Neural cell (in vitro differentiated cells): ENCODE data around the gene GPAT3. TPM values are rescaled to one million over a fixed set of nuclear protein-coding genes. Genes with fewer than 3 reads are reported as not detected.
"Not testable (repeated sequence)": the region's sequence is repeated elsewhere in the genome, so short reads cannot be mapped to it uniquely, and the experiment has no call there.

Source experiments
- H2AFZ ChIP-seq: fragments of 200-600, 300-800 bp; sonication (generic), shearing (Covaris generic); 2 replicates; pipeline ENCODE4 v1.6.0; 2014; ENCODE audit warnings: low read depth, mild to moderate bottlenecking, antibody characterized with exemption, low read length, moderate library complexity
- H3F3A ChIP-seq: fragments of 200-600 bp; shearing (Covaris generic); 2 replicates; pipeline ENCODE4 v1.6.1; 2016; ENCODE audit warnings: mild to moderate bottlenecking, moderate library complexity, mixed read lengths, antibody characterized with exemption, low read length; ENCODE audit not compliant: insufficient read depth, poor library complexity, severe bottlenecking
- H3K27ac ChIP-seq: fragments of 200-600, 300-800 bp; sonication (generic), shearing (Covaris generic); 2 replicates; pipeline ENCODE4 v1.5.1; 2014; ENCODE audit warnings: mild to moderate bottlenecking, low read length, moderate library complexity
- H3K27me3 ChIP-seq: fragments of 300-800, 200-600 bp; sonication (generic), shearing (Covaris generic); 2 replicates; pipeline ENCODE4 v1.6.0; 2014; ENCODE audit warnings: mild to moderate bottlenecking, low read depth, low read length, moderate library complexity; ENCODE audit not compliant: insufficient read depth
- H3K36me3 ChIP-seq: fragments of 300-800, 200-600 bp; sonication (generic), shearing (Covaris generic); 2 replicates; pipeline ENCODE4 v1.5.1; 2014; ENCODE audit warnings: mild to moderate bottlenecking, antibody characterized with exemption, low read length, moderate library complexity; ENCODE audit not compliant: insufficient read depth
- H3K4me2 ChIP-seq: fragments of 300-800, 200-600 bp; sonication (generic), shearing (Covaris generic); 2 replicates; pipeline ENCODE4 v1.6.0; 2014; ENCODE audit warnings: mild to moderate bottlenecking, low read length
- H3K4me3 ChIP-seq: fragments of 300-800, 200-600 bp; sonication (generic), shearing (Covaris generic); 2 replicates; pipeline ENCODE4 v1.5.1; 2014; ENCODE audit warnings: mild to moderate bottlenecking, low read length, moderate library complexity
- H3K79me2 ChIP-seq: fragments of 200-600 bp; shearing (Covaris generic); replicated peaks from 2 replicates; pipeline ENCODE4 v1.6.0; 2014; ENCODE audit warnings: mild to moderate bottlenecking, low read length, moderate library complexity; ENCODE audit not compliant: insufficient read depth
- H3K9ac ChIP-seq: fragments of 300-800, 200-600 bp; sonication (generic), shearing (Covaris generic); 2 replicates; pipeline ENCODE4 v1.6.1; 2016; ENCODE audit warnings: mild to moderate bottlenecking, low read length, mixed read lengths
- H3K9me2 ChIP-seq: fragments of 200-600 bp; shearing (Covaris generic); 2 replicates; pipeline ENCODE4 v1.6.1; 2016; ENCODE audit warnings: mild to moderate bottlenecking, low read length, mixed read lengths; ENCODE audit not compliant: insufficient read depth
- H3K9me3 ChIP-seq: fragments of 200-600, 300-800 bp; sonication (generic), shearing (Covaris generic); 2 replicates; pipeline ENCODE4 v1.6.1; 2016; ENCODE audit warnings: mild to moderate bottlenecking, mixed run types, low read length, moderate library complexity, mixed read lengths
- H4K20me1 ChIP-seq: fragments of 200-600 bp; shearing (Covaris generic); 2 replicates; pipeline ENCODE4 v1.6.1; 2016; ENCODE audit warnings: mild to moderate bottlenecking, mixed run types; ENCODE audit not compliant: insufficient read depth
- CTCF ChIP-seq: fragments of 450-650 bp; IDR thresholded peaks from 2 replicates; pipeline ENCODE4 v1.5.1; 2014; ENCODE audit warnings: antibody characterized with exemption, mild to moderate bottlenecking, moderate library complexity; ENCODE audit not compliant: poor library complexity, severe bottlenecking
- EP300 ChIP-seq: fragments of 450-650 bp; conservative IDR thresholded peaks from 2 replicates; pipeline ENCODE4 v1.6.1; 2014; ENCODE audit warnings: antibody characterized with exemption, mild to moderate bottlenecking, moderate library complexity; ENCODE audit not compliant: poor library complexity, severe bottlenecking
- EZH2 ChIP-seq: fragments of 200-600, 300-800 bp; shearing (Covaris generic), sonication (generic); IDR thresholded peaks from 2 replicates; pipeline ENCODE4 v1.6.1; 2014; ENCODE audit warnings: antibody characterized with exemption, low read length, borderline replicate concordance, mild to moderate bottlenecking; ENCODE audit not compliant: insufficient read depth, poor library complexity, severe bottlenecking
- MXI1 ChIP-seq: fragments of 450-650 bp; conservative IDR thresholded peaks from 2 replicates; pipeline ENCODE4 v1.6.1; 2014; ENCODE audit warnings: antibody characterized with exemption, mild to moderate bottlenecking; ENCODE audit not compliant: poor library complexity, severe bottlenecking
- POLR2AphosphoS5 ChIP-seq: IDR thresholded peaks from 2 replicates; pipeline ENCODE4 v1.6.1; 2012
- RAD21 ChIP-seq: fragments of 450-650 bp; conservative IDR thresholded peaks from 2 replicates; pipeline ENCODE4 v1.6.1; 2014; ENCODE audit warnings: antibody characterized with exemption, mild to moderate bottlenecking, moderate library complexity
- REST ChIP-seq: IDR thresholded peaks from 2 replicates; pipeline ENCODE4 v1.6.1; 2012; ENCODE audit warnings: borderline replicate concordance
- SMC3 ChIP-seq: fragments of 450-650 bp; conservative IDR thresholded peaks from 2 replicates; pipeline ENCODE4 v1.6.1; 2014; ENCODE audit warnings: antibody characterized with exemption, mild to moderate bottlenecking, moderate library complexity; ENCODE audit not compliant: poor library complexity
- TAF1 ChIP-seq: IDR thresholded peaks from 2 replicates; pipeline ENCODE4 v1.6.1; 2012; ENCODE audit warnings: low read depth
- polyA plus RNA-seq: library from polyadenylated mRNA; depleted of rRNA; stranded (reverse); fragments of >200 nt; gene quantifications from 2 replicates; pipeline ENCODE4 v1.2.3, GENCODE V29; 2014

The GPAT3 gene
- polyA plus RNA-seq, 1 donor from 2014 or later, result not detected

GRCh38 chr4:83618431-83618830, 82.5 kb downstream of the GPAT3 start:
- Histone ChIP-seq H3K9me3 (no peaks in the 10 kb centered on the region), H3K27ac (no peak overlapping the region), H4K20me1 (no peaks in the 10 kb centered on the region), H3K9me2 (no peaks in the 10 kb centered on the region), H3K79me2 (no peaks in the 10 kb centered on the region), H3K4me3 (no peak overlapping the region), H3K4me2 (no peak overlapping the region), H3K9ac (no peak overlapping the region), H2AFZ (no peak overlapping the region), H3K36me3 (no peaks in the 10 kb centered on the region), H3K27me3 (no peaks in the 10 kb centered on the region), H3F3A (no peaks in the 10 kb centered on the region)
- no peak for TF ChIP-seq TAF1
- TF ChIP-seq RAD21, result no peak
- no peak for TF ChIP-seq REST
- TF ChIP-seq POLR2AphosphoS5, result no peak
- no peak for TF ChIP-seq MXI1
- TF ChIP-seq EP300, result no peak
- TF ChIP-seq EZH2, result no peak
- no peak for TF ChIP-seq CTCF
- no peak for TF ChIP-seq SMC3

- no peak overlapping the region for H3K4me2 ChIP-seq
- no peak overlapping the region for H3K27ac ChIP-seq
- H3K4me3 ChIP-seq, result no peak overlapping the region
- H4K20me1 ChIP-seq, result no peaks in the 10 kb centered on the region
- TF ChIP-seq TAF1 (no peak), EP300 (no peak), RAD21 (no peak), SMC3 (no peak), REST (no peak), POLR2AphosphoS5 (no peak), MXI1 (no peak), EZH2 (no peak), CTCF (no peak)
- no peaks in the 10 kb centered on the region for H3F3A ChIP-seq
- H3K79me2 ChIP-seq, result no peaks in the 10 kb centered on the region
- H3K9me3 ChIP-seq, result no peaks in the 10 kb centered on the region
- no peaks in the 10 kb centered on the region for H3K36me3 ChIP-seq
- no peak overlapping the region for H3K9ac ChIP-seq
- H3K9me2 ChIP-seq, result no peaks in the 10 kb centered on the region
- H3K27me3 ChIP-seq, result no peaks in the 10 kb centered on the region
- H2AFZ ChIP-seq, result no peak overlapping the region
Observed at GRCh38 chr4:83618991-83619645, 83.2 kb downstream of the GPAT3 start.

- not testable (repeated sequence) for H4K20me1 ChIP-seq, H3K79me2 ChIP-seq, H3K4me2 ChIP-seq, H2AFZ ChIP-seq, H3K9me3 ChIP-seq, H3K27me3 ChIP-seq, H3K9me2 ChIP-seq, H3K9ac ChIP-seq, H3F3A ChIP-seq, H3K27ac ChIP-seq, H3K36me3 ChIP-seq, H3K4me3 ChIP-seq
Observed at GRCh38 chr4:83622127-83622526, 86.2 kb downstream of the GPAT3 start.
